NCI-H146 treated with DMSO at 0.1 percent for 48 hours (cell line): ENCODE results near the gene TOR1B.
A peak's percentile ranks its signal among the peaks of the same experiment; 100 is the strongest.

Experiments
- DNase-seq: peaks from one replicate; lab custom pipeline; 2025; ENCODE audit not compliant: unreplicated experiment; lab: John Stamatoyannopoulos, UW

The TOR1B gene

DNA sequence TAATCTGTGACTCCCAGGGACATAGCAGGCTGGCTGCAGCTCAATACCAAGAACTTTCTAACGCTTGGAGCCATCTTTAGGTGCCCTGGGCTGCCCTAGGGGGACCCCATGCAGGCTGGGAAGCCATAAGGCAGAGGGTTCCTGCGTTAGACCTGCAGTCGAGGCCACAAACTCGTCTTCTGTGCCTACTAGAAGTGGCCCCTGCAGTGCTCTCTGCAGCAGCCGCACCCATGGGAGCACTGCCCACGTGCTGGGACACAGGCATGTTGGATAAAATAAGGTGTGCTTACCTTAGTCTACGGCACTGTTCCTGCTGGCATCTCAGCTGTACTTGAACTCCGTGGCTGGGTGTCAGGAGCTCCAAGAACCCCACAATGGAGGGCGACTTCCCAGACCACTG, 9.4 kb downstream of the TOR1B start:
- DNase-seq: no peak

DNA sequence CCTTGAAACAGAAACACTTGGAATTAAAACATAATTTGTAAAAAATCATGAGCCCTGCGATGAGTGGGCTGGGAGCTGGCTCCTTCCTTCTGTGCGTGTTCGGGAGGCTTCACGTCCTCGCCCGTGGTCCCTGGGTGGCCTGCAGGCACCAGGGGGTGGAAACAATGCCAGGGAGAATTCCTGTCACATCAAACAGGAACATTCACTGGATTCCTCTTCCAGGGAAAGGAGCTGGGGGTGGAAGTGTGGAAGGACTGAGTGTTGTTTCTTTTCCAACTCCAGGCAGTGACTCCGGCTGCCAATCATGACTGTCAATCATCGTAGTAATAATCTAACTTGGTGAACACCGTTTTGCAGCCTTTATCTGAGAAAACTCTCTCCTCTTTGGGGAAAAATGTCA, 10.7 kb downstream of the TOR1B start:
- DNase-seq: no peak

DNA sequence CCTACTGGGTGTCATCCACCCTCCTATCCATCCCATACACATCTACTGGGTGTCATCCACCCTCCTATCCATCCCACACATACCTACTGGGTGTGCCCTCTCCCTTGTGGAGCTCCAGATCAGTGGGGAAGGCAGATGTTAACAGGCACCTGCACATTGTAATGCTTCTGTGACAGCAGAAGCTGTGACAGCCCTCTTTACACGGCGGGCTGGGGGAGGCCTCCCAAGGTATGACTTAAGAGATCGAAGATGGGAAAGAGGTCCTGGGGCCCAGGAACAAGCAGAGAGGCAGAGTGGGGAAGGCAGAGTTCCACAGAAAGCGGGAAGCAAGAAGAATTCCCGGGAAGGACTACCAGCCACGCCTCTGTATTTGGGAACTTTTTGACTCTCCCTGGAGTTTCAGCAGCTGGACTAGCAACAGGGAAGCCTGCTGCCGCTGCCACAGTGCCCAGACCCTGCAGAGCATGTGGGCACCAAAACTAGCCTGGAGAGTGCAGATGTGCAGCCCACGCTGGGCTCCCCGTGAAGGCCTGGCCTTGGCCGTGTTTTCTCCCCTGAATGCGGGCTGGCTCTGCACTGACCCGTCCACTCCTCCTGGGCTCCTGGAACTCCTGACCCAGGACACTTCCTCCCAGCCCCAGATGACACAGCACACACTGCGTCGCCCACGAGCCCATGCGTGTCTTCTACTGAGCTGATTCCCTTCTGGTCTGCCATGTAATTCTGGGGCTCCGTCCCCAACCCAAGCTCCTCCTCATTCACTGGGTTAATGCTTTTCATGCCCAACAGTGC, 11.6 kb downstream of the TOR1B start:
- no peak for DNase-seq

DNA sequence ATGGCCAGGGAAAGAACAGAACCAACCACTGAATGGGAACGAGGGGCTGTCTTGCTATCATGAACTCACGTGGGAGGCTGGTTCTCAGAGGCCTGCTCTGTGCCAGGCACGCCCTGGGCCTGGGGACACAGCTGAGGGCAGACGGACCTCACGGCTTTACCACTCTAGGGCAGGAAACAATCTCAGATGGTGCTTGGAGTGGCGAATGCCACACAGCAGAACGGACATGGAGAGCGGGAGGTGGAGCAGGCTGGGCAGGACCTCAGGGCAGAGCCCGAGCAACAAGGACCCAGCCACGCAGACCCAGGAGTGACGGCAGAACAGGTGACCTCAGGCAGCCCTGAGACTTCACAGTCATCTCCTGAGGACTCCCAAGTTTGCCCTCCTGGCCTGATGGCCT, 12.3 kb downstream of the TOR1B start:
- DNase-seq: no peak

DNA sequence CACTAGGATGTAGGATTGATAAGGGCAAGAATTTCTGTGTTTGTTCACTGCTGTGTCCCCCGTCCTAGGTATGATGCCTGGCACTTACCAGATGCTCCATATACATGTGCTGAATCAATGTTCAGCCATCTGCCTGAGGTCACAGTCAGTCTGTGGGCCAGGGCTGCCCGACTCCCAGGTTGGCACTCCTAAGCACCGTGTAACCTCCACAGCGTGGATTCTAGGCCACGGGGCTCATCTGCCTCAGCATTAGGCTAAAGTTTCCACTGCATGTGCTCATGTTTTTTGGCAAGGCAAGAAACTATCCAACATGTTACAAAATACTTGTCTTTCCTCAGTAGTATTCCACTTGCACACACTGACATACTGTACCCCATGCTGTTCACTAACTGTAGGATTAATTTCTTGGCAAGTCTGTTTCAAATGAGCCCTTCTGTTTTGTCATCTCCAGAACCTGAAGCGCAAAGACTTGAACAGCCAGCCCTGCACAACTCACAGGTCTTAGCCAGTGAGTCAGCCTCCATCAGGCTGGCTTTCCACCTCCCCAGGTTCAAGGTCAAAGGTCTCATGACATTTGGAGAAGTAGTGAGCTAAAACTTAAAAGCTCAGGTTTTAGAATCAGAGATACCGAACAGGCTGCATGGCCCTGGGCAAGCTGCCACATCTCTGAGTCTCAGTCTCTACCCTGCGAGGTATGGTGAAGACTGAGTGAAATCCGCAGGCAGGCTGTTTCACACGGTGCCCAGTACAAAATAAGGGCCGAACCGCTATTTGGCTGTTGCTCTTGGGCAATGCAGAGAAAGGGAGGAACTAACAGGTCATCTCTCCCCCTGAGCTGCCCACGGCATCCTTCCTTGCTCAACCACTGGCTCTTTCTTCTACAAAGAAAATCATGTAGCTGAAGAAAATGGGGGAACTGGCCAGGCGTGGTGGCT, 13.8 kb downstream of the TOR1B start:
- DNase-seq: no peak

DNA sequence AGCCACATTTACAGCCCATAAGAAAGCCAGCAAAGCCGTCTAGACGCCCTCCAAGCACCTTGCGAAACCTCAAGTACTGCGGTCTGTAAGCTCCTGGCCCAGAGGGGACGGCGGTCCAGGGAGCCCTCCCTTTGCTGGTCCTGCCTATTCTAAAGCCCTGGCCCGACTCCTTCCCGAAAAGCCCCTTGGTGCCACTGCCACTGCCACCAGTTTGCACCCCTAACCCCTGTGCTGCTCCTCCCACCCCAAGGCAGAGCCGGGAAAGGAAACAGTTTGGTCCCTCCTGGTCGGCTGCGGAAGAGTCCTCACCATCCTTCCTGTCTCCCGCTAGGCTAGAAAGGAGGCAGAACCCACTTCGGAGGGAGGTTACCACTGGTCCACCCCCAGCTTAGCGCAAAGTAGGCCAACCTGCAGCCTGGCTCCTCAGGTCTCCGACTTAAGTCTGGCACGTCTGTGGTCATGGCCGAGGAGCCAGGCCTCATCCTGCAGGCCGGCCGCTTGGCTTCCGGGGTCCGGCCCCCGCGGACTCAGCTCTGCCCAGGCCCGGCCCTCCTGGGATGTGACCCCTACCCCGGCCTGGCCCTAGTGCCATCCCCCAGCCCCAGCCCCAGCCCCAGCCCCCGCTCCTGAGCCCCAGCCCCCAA, 20.0 kb downstream of the TOR1B start:
- no peak for DNase-seq

DNA sequence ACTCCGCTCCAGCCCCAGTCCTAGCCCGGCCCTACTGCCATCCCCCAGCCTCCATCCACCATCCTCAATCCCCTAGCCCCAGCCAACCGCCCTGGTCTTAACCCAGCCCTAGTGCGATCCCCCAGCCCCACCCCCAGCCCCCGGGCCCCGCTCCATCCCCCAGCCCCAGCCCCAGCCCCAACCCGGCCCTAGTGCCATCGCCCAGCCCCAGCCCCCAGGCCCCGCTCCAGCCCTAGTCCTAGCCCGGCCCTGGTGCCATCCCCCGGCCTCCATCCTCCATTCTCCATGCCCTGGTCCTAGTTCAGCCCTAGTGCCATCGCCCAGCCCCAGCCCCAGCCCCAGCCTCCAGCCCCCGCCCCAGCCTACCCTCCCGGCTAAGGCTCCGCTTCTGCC, 20.6 kb downstream of the TOR1B start:
- DNase-seq: no peak

DNA sequence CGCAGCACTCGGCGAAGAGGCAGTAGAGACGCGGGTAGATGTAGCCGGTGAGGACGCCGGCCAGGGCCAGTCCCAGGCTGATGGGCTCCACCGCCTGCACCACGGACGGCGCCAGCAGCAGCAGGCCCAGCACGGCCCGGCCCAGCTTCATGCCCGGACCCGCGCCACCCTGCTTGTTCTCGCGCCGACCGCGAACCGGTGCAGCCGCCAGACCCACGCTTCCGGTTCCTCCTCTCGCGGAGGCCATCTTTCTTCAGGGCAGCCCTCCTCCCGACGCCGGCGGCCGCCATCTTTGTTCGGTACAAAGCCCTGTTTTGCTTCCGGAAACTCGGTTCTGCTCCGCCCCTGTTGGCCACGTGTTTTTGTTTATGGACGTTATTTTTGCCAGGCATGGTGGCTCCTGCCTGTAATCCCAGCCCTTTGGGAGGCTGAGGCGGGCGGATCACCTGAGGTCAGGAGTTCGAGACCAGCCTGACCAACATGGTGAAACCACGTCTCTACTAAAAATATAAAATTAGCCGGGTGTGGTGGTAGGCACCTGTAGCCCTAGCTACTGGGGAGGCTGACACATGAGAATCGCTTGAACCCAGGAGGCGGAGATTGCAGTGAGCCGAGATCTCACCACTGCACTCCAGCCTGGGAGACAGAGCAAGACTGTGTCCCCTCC, 21.1 kb downstream of the TOR1B start, which contains the start of gene TOR1A:
TSS of gene TOR1A (minus strand) at position 202 of the 667 bp plus-strand sequence. CDS start at position 151, 51 bp downstream.
- DNase-seq: peak; percentile 80

DNA sequence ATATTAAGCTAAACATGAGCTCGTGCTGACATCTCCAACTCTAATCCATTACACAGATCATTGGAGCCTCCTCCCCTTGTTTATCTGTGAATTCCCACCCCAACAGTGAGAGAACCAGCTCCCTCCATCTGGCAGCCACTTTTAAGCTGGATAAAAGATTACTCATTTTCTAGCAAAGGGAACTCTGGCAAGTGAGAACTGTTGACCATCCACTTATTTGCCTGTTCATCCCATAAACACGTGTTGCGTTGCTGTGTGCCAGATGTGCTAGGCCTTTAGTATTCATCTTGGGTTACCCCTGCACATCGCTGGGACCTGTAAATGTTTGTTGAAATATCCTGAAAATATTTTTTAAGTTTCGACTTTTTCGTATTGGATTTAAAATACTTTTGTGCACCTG, 23.4 kb downstream of the TOR1B start:
- no peak for DNase-seq

DNA sequence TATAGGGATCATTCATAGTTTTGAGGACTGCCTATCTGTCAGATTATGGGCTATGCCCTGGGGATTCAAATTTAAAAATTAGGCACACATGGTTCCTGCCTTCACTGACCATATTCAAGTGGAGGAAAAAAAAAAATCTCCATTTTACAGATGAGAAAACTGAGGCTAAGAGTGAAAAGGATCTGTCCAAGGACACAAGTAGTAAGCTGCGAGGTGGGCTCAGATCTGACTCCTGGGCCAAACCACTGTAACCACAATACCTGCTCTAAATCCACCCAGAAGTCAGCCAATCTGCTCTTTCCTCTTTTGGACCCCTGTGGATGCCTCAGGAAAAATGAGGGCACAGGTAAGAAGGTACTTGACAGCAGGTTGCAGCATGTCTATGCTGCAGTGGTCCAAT, 23.8 kb downstream of the TOR1B start:
- DNase-seq: no peak

DNA sequence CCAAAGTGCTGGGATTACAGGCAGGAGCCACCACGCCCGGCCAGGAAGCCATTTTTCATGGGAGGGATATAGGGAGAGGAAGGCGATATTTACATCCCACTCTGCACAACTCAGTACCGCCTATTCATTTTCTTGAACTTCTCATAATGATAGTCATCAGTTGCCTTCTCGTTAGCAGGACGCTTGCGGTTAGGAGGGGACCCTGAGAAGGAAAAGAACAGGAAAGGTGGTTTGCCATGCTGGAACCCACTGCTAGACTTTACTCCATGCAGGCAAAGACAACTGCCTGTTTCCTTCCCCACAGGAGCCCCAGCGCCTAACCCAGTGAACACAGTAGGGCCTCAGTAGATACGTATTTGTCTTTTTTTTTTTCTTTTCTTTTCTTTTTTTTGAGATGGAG, 25.1 kb downstream of the TOR1B start:
- DNase-seq: no peak

DNA sequence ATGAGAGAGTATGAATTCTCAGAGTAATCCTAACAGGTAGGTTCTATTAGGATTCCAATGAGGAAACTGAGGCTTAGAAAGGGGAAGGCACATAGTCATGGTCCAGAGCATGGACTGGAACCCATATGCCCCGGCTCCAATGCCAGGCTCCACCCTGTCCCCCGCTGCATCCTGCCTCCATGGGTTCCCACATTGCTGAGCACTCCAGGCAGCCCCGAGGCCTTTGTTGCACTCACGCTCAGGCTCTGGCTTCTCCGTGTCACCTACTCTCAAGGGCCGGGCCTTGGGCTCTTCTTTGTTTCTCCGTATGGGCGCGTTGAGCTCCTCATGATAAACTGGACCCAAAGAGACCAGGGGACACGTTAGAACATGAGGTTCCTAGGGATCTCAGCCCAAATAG, 26.0 kb downstream of the TOR1B start:
- DNase-seq: no peak

DNA sequence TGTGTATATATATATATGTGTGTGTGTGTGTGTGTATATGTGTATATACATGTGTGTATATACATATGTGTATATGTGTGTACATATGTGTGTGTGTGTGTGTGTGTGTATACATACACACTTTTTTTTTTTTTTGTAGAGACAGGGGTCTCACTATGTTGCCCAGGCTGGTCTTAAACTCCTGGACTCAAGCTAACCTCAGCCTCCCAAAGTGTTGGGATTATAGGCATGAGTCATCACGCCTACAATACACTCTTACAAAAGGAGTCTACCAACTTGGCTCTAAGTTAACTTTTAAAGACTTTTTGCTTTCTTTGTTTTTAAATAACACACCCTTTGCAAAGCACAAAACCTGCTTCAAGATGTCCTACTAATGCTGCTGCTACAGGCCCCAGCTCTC, 30.0 kb downstream of the TOR1B start:
- DNase-seq: no peak

DNA sequence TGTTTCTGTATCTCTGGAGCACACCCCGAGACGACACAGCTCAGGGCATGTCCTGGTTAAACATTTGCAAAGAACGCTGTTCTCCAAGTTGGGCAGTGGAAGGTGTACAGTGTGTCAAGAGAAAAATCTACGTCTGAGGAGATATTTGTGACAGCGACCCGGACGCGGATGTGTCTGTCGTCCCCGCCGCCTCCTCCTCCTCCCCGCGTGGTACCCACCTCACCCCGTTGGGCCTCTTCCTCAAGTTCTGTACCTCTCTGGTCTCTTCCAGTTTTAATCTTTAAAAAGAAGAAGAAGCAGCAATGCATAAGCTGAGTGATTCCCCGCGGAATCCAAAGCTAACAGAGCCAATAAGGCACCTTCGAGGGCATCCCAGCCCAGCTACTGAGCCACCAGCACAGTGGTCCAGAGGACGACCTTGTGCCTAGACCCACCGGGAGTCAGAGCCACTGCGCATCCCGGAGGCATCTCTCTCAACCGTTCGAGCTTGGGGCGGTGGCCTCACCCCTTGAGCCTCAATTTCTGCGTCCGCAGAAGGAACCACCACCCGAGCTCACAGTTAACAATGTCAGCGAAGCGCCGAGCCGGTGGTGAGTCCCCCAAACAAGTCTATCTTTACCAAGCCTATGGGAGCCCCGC, 31.6 kb downstream of the TOR1B start:
- DNase-seq: no peak

DNA sequence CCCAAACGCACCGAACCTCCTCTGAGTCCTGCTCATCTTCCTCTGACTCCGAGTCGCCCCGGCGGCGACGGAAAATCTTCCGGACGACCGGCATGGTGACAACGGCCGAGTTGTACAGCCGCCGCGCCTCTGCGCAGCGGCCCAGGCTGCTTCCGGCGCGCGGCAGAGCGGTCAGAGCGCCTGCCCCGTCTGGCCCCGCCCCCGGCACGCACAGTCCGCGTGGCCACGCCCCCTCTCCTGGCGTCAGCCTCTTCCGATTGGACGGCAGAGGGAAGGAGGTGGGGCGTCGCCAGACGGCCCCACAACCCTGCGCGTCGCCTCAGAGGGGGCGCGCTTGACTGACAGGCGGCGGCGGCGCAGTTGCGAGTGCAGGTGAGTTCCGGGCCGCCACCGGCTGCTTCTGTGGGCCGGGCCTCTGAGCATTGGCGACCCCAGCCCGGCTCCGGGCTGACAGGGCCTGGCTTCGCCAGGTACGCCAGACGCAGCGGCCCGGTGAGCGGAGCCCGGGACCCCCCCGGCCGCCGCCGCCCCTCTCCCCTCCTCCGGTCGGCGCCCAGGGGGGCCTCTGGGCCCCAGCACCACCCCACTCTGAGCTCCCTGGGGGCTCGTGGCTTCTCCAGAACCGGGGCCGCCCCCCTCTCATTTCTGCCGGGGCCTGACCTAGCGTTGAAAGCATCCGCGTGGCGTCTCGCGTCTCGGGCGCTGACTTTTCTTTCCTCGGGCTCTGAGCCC, 32.3 kb downstream of the TOR1B start, which contains the start of the genes C9orf78 and USP20:
TSS of gene C9orf78 (minus strand) at position 148 of the 732 bp plus-strand sequence. CDS start at position 94, 54 bp downstream.
TSS of gene USP20 (plus strand) at position 331 of the 732 bp plus-strand sequence. CDS start 17,098 bp downstream, outside the sequence.
- peak; percentile 84 for DNase-seq

DNA sequence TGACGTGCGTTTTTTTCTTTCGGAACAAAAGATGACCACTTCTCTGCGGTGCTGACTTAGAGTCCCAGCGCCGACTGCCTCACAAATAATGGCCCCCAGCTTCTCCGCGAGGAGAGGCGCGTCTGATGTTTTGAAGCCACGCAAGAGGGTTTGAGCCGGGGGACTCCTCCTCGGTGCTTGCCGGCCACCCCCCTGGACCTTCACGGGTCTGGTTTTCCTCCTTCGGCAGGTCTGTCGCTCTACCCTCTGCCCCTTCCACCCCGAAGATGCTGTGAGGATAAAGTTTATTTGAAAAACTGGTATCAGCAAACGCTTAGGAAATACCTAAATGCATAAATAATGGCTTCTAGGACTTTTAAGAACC, 32.9 kb downstream of the TOR1B start:
- DNase-seq: peak; percentile 3

DNA sequence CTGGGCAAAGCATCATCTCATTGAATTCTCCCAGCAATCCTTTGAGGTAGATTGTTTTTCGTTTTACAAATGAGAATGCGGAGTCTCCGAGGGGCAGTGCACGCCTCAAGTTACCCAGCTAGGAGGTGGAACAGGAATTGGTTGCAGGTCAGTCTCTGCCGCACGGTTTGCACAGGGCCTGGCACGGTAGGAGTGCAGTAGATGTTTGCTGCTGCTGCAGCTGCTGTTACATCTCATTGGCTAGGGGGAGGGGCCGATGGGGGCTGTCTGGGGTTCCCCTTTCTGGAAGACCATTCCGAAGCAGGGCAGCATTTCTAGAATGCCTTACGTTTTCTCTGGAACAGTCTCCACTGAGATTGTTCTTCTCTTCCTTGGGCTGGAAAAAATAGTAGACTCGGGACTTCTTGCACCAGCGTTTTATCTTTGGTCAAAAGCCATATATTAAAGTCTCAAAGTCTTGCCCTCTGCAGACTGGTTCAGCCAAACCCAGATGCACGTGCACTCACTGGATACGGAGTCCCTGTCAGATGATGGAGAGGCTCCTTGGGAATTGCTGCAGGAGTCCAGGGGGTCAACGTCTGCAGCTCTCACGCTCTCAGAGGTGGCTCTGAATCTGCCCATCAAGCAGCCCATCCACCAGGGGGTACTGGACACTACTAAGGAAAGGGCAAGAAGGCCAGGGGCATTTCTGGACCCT, 33.5 kb downstream of the TOR1B start:
- no peak for DNase-seq

DNA sequence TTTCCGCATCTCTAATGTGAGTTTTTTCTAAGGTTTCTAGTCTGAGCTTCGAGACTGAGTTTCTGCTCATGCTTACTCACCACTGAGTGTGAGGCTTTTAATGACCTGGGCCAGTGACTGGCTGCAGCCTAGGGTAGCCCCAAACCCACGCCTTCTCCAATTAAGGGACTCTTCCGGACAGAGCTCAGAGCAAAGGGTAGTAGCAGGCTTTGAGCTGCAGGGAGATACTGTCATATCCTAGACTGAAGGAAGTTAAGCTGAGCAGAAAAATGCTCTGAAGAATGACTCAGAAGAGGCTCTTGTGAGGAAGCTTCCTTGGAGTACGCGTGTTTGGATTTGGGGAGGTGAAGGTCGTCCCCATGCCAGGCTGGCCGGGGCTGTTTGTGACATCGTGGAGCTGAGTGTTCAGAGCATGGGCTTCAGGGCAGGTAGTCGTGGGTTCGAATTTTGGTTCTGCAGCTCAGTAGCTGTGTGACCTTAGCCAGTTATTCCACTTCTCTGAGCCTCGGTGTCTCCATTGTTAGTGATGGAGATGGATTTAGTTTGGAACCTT, 35.8 kb downstream of the TOR1B start:
- no peak for DNase-seq
